Iris pigment epithelial cell (primary cell): ENCODE measurements around the gene CHTF8.

Source experiments
- DNase-seq: peaks from one replicate; pipeline ENCODE4 v3.0.0-alpha.2; 2011; ENCODE audit warnings: low read depth

CHTF8 gene

DNA sequence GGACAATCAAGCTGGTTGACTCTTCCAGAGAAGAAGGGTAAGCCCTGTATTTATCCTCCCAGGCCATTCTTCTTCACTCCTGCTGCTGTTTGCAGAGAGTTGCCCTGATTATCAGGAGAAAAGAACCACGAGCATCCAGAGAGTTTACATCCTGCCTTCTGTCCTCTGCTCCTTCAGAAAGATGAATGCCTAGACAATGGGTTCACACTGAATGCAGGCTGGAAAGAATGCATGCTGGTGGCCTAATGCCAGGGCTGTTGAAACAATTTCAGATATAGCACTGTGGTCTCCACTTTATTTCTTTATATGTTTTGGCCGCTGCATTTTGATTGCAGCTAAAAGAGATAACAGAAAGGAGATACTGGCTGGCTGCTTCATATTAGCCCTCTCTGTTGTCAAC is 48.1 kb downstream of the CHTF8 start:
- peak; percentile 61 for DNase-seq

DNA sequence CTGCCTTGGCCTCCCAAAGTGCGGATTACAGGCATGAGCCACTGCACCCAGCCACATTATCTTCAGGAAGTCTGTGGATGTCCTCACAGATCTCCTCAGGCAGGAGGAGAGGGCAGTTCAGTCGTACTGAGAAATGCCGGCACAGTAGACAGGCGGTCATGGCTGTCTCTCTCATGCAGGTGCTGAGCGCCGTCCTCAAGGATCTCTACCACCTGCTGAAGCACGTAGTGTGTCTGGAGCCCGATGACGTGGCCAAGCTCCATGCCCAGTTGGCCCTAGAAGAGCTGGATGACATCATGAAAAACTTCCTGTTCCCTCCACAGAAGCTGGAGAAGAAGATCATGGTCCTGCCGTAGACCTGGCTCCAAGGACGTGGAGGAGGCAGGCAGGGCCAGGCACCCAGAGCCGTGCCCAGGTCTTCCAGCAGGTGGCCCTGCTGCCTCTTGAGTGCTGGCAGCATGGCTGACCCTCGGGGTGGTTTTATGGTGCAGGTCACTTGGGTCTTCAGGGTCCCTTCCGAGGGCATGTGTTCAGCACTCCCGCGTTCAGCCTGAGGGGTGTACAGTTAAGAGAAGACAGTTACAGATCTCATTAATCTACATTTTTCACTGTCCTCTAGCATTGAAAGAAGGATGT is 49.0 kb downstream of the CHTF8 start:
- no peak for DNase-seq

DNA sequence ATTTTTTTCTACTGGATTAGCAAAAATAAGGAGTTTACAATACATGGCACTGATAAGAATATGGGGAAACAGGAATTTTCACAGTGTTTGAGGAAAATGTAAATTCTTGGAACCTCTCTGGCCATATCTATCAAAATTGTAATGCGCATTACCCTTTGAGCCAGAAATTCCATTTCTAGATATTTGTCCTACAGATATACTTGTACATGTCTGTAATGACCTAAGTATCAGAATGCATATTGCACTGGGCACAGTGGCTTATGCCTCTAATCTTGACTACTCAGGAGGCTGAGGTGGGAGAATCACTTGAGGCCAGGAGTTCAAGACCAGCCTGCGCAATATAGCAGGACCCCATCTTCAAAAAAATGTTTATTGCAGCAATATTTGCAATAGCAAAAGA is 52.7 kb downstream of the CHTF8 start:
- DNase-seq: no peak

DNA sequence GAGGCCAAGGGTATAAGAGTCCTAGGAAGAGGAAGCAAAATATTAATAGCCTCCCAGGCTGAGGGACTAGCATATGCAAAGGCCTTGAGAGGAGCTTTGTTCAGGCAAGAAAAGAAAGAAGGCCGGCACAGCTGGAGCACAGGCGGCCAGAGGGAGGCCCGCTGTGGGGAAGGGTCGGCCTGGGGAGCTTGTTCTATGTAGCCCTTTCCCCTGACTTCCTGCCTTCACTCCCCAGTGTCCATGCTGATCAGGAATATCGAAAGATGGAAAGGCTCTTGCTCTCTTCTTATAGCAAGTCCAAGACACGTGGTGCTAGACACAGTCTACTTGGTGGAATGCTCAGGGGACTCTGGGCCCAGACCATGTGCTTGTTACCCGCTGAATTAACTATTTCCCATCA is 54.3 kb downstream of the CHTF8 start:
- DNase-seq: no peak

- DNase-seq: peak; percentile 37
Observed at GRCh38 chr16:69077251-69077650, 55.1 kb downstream of the CHTF8 start.

DNA sequence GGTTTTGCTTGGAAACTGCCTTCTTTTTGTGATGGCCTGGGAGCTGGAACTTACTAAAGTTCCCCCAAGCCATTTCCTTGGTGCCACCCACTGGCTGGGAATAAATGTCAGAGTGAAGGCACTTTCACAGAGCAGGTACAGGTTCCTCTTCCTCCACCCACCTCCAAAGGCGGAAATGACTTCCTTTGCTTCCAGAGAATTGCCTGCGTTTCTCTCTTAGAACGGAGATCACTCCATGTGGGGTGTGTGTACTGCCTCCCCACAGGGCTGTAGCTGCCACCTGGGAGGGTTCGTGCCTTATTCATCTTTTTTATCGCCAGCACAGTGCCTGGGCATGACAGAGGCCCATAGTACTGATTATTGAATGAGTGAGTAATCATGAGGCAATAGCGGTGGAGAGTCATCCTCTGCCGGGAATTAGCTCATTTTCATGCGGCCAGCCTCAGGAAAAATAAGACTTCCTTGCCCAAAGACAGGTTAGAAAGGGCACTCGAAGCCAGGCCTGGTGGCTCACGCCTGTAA is 59.1 kb downstream of the CHTF8 start:
- DNase-seq: peak; percentile 90

DNA sequence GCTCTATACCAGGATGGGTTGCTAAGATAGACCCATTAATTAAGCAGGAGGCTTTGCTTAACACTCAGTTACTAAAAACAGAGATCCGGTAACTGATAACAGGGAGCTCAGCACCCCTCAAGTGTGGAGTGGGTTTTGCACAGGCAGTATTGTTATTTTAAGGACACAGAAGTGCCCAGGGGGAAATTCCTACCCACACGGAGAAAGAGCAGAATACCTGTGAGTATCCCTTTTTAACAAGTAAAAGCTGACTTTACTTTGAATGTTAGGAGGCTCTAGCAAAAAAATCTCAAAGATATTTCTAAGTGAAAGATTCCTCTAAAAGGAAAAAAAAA is 59.8 kb downstream of the CHTF8 start:
- DNase-seq: no peak

DNA sequence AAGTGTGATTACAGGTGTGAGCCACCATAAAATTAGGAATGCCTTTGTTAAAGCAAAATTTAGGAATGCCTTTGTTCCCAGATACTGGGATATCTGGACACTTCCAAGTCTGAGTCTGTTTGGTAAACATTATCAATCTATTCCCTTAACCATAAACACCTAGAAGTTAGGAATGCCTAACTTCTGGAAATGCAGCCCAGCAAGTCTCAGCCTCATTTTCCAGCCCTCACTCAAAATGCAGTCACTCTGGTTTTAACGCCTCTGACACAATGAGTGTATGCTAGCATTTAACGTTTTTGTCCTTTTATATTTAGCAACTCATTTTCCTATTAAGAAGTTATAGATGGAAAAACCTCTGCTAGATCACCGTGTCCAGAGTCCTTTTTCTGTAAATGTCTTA is 61.4 kb downstream of the CHTF8 start:
- DNase-seq: no peak

DNA sequence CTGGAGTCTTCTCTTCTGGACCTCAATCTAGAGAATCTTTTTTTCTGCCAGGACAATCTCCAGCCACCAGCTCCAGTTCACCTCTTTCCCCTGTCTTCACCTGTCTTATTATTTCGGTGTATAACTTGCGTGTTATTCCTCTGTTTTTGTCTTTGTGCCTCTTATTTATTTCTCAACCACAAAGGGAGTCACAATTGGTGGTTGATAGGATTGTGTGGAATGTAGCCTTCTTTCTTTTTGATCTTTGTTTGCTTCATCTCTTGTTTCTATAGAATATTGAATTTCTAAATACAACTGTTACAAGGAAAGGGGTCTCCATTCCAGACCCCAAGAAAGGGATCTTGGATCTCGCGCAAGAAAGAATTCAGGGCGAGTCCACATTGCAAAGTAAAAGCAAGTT is 62.9 kb downstream of the CHTF8 start:
- DNase-seq: peak; percentile 28
